Large intestine (tissue), 3 donors: ENCODE results near the gene TAF6L. TPM values are rescaled to one million over a fixed set of nuclear protein-coding genes. Genes with fewer than 3 reads are reported as not detected.
A peak's percentile ranks its signal among the peaks of the same experiment; 100 is the strongest.

ENCODE experiments used
- DNase-seq, 2 donors: peaks; one replicate each; pipeline versions ENCODE4 v3.0.0 to v3.0.0-alpha.2; 2013
- H3K27ac ChIP-seq: one replicate; pipeline ENCODE4 v1.5.1; 2013; ENCODE audit warnings: low read length
- H3K27me3 ChIP-seq: 2 replicates; pipeline ENCODE4 v1.6.1; 2013; ENCODE audit warnings: low read length; ENCODE audit not compliant: control insufficient read depth, insufficient read depth
- H3K36me3 ChIP-seq: 2 replicates; pipeline ENCODE4 v1.6.1; 2013; ENCODE audit warnings: low read length; ENCODE audit not compliant: control insufficient read depth, insufficient read depth
- H3K4me1 ChIP-seq: one replicate; pipeline ENCODE4 v1.6.1; 2013; ENCODE audit warnings: low read length; ENCODE audit not compliant: control insufficient read depth, insufficient read depth
- H3K4me3 ChIP-seq: one replicate; pipeline ENCODE4 v1.5.1; 2013; ENCODE audit warnings: low read length
- H3K9me3 ChIP-seq: one replicate; pipeline ENCODE4 v1.6.1; 2013; ENCODE audit warnings: mild to moderate bottlenecking, low read depth, low read length, moderate library complexity; ENCODE audit not compliant: control insufficient read depth
- WGBS: methylation state at CpG from one replicate; pipeline ENCODE4 v1.1.5; 2013; ENCODE audit warnings: low lambda C conversion rate; ENCODE audit not compliant: insufficient coverage; 5-methylcytosine and 5-hydroxymethylcytosine counted together
- polyA plus RNA-seq: library from polyadenylated mRNA; unstranded; fragments of 120-200 nt; gene quantifications from one replicate; pipeline ENCODE4 v1.2.1, GENCODE V29; 2013

Gene TAF6L
- polyA plus RNA-seq, 1 donor = 28.5 TPM

GRCh38 chr11:62787005-62787759 is 16.0 kb downstream of the TAF6L start, which contains the start of gene TMEM179B:
Gene TMEM179B (plus strand): TSS chr11:62787402. CDS start chr11:62787432, 30 bp downstream.
- Histone ChIP-seq H3K27ac (peak within 1 kb of the TSS; percentile 94), H3K4me1 (peaks cover 18% of the 10 kb centered on the region), H3K27me3 (no peaks in the 10 kb centered on the region), H3K4me3 (peak within 1 kb of the TSS; percentile 95), H3K9me3 (no peaks in the 10 kb centered on the region), H3K36me3 (peaks cover 27% of the 10 kb centered on the region)
- no CpG with 5 or more reads among the region's 88 CpGs for WGBS
- peak; percentile 98 for DNase-seq

DNA sequence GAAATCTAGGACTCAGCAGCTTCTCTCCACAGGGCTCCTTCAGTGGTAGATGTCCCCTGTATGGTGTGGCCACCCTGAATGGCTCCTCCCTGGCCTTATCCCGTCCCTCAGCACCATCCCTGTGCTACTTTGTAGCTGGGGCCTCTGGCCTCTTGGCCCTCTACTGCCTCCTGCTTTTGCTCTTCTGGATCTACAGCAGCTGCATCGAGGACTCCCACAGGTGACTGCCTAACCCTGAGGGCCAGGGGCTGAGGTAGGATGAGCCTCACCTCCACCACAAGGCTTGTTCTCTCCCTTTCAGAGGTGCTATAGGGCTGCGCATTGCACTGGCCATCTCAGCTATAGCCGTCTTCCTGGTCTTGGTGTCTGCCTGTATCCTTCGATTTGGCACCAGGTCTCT is 17.8 kb downstream of the TAF6L start:
- Histone ChIP-seq H3K36me3 (peaks cover 31% of the 10 kb centered on the region), H3K27ac (no peak overlapping the region)
- WGBS = no CpG with 5 or more reads among the region's 5 CpGs

DNA sequence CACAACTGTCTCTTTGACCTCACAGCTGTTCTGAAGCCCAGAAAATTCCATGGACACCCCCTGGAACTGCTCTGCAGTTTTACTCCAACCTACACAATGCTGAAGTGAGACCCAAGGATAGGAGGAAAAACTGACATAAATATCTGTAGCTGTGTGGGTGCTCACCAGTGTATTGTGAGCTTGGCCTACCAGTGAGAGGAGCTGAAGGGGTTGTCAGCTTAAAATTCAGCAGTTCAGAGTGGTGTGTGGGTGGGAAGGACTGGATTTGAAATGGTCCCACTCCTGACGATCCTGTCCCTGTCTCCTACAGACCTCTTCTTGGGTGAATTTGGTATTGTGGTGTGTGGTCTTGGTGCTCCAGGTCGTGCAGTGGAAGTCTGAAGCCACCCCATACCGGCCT is 18.4 kb downstream of the TAF6L start:
- Histone ChIP-seq H3K4me1 (peaks cover 24% of the 10 kb centered on the region), H3K27me3 (no peaks in the 10 kb centered on the region), H3K9me3 (no peaks in the 10 kb centered on the region), H3K36me3 (peaks cover 37% of the 10 kb centered on the region), H3K4me3 (no peak overlapping the region), H3K27ac (no peak overlapping the region)
- WGBS = no CpG with 5 or more reads among the region's 3 CpGs
- no peak for DNase-seq

More for the DNA sequence above, 17.8 kb downstream of the TAF6L start:
- Histone ChIP-seq H3K4me1 (peaks cover 24% of the 10 kb centered on the region), H3K9me3 (no peaks in the 10 kb centered on the region), H3K27me3 (no peaks in the 10 kb centered on the region), H3K4me3 (no peak overlapping the region)
- no peak for DNase-seq

- peaks cover 57% of the 10 kb centered on the region for H3K36me3 ChIP-seq
- peak within 1 kb of the TSS; percentile 77 for H3K27ac ChIP-seq
- H3K9me3 ChIP-seq = no peaks in the 10 kb centered on the region
- no peaks in the 10 kb centered on the region for H3K27me3 ChIP-seq
- peak within 1 kb of the TSS; percentile 99 for H3K4me3 ChIP-seq
- no CpG with 5 or more reads among the region's 58 CpGs for WGBS
- peaks cover 14% of the 10 kb centered on the region for H3K4me1 ChIP-seq
- peak; percentile 83 to 87 for DNase-seq
Measured at GRCh38 chr11:62791501-62792201, 20.5 kb downstream of the TAF6L start, which contains the start of gene TMEM223. Gene TMEM223 (minus strand): TSS chr11:62792006. CDS start chr11:62791994, 12 bp downstream.

GRCh38 chr11:62792202-62792575 is 21.0 kb downstream of the TAF6L start:
- no peaks in the 10 kb centered on the region for H3K9me3 ChIP-seq
- H3K4me1 ChIP-seq = peaks cover 14% of the 10 kb centered on the region
- H3K4me3 ChIP-seq = peak overlapping the region; percentile 99
- WGBS = no CpG with 5 or more reads among the region's 11 CpGs
- no peak for DNase-seq
- no peaks in the 10 kb centered on the region for H3K27me3 ChIP-seq
- peak overlapping the region; percentile 49 for H3K27ac ChIP-seq
- H3K36me3 ChIP-seq = peaks cover 63% of the 10 kb centered on the region

GRCh38 chr11:62794201-62794775 is 23.1 kb downstream of the TAF6L start:
- peaks cover 14% of the 10 kb centered on the region for H3K4me1 ChIP-seq
- peaks cover 78% of the 10 kb centered on the region for H3K36me3 ChIP-seq
- H3K27ac ChIP-seq = no peak overlapping the region
- no peak for DNase-seq
- no peak overlapping the region for H3K4me3 ChIP-seq
- H3K27me3 ChIP-seq = no peaks in the 10 kb centered on the region
- H3K9me3 ChIP-seq = no peaks in the 10 kb centered on the region
- WGBS = no CpG with 5 or more reads among the region's 8 CpGs

- peaks cover 86% of the 10 kb centered on the region for H3K36me3 ChIP-seq
- WGBS = no CpG with 5 or more reads among the region's 7 CpGs
- no peak for DNase-seq
Measured at GRCh38 chr11:62796281-62796680, 25.1 kb downstream of the TAF6L start.

GRCh38 chr11:62799486-62799885 is 28.3 kb downstream of the TAF6L start:
- DNase-seq = no peak
- Histone ChIP-seq H3K36me3 (peaks cover 90% of the 10 kb centered on the region), H3K27me3 (no peaks in the 10 kb centered on the region), H3K4me3 (no peak overlapping the region), H3K27ac (no peak overlapping the region), H3K4me1 (peaks cover 4% of the 10 kb centered on the region), H3K9me3 (no peaks in the 10 kb centered on the region)
- WGBS = no CpG with 5 or more reads among the region's 10 CpGs

More at GRCh38 chr11:62796281-62796680, 25.1 kb downstream of the TAF6L start:
- no peaks in the 10 kb centered on the region for H3K9me3 ChIP-seq
- H3K27ac ChIP-seq = no peak overlapping the region
- peaks cover 5% of the 10 kb centered on the region for H3K4me1 ChIP-seq
- H3K4me3 ChIP-seq = no peak overlapping the region
- H3K27me3 ChIP-seq = no peaks in the 10 kb centered on the region

DNA sequence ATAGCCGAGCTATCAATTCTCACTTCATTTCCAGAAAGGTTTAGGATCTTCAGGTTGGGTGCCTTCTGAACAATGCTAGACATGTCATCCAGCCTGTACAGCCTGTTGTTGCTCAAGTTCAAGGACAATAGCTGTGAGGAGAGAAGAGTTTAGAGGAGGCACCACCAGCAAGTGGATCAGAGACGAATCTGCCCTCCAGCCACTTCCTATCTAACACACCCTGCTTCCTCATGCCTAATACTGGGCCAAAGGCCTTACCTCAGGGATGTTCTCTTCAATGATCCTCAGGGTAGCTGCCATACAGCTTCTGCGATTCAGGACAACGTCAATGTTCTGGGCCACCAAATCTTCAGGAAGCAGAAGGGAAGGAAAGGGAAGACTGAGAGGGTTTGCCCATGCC is 29.9 kb downstream of the TAF6L start:
- peaks cover 74% of the 10 kb centered on the region for H3K36me3 ChIP-seq
- whole genome bisulfite sequencing = no CpG with 5 or more reads among the region's 4 CpGs

GRCh38 chr11:62804310-62805075 is 33.3 kb downstream of the TAF6L start:
- peak overlapping the region; percentile 67 for H3K4me3 ChIP-seq
- H3K4me1 ChIP-seq = peaks cover 4% of the 10 kb centered on the region
- H3K36me3 ChIP-seq = peaks cover 44% of the 10 kb centered on the region
- peak in 1 of 2 donors; percentile 14 for DNase-seq
- peak overlapping the region; percentile 69 for H3K27ac ChIP-seq
- no CpG with 5 or more reads among the region's 14 CpGs for WGBS
- H3K9me3 ChIP-seq = no peaks in the 10 kb centered on the region
- no peaks in the 10 kb centered on the region for H3K27me3 ChIP-seq

More for the DNA sequence above, 29.9 kb downstream of the TAF6L start:
- Histone ChIP-seq H3K27me3 (no peaks in the 10 kb centered on the region), H3K4me3 (no peak overlapping the region), H3K27ac (no peak overlapping the region), H3K9me3 (no peaks in the 10 kb centered on the region), H3K4me1 (peaks cover 4% of the 10 kb centered on the region)
- no peak for DNase-seq
